Measurements from ENCODE around the gene ECE2.

Gene ECE2

DNA sequence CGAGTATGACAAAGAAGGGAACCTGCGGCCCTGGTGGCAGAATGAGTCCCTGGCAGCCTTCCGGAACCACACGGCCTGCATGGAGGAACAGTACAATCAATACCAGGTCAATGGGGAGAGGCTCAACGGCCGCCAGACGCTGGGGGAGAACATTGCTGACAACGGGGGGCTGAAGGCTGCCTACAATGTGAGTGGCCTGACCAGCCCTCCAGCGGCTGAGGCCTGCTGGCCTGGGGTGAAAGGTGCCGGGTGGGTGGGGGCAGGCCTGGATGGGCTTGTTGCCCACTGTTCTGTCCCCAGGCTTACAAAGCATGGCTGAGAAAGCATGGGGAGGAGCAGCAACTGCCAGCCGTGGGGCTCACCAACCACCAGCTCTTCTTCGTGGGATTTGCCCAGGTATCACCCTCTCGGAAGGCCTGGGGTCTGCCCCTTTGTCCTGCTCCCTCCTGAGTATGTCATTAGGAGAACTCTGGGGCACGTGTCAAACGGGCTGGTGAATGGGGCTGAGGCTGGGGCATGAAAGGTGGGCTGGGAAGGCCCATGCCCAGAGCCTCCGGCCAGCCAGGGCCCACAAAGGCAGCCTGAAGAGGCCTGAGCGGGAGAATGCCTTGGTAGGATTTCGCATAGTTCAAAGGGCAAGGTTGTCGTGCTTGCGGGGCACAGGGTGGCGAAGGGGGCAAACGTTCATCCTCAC lies 15.4 kb downstream of the ECE2 start:
- H3K36me3 ChIP-seq (ENCODE audit: control insufficient read depth, insufficient read depth, low read length), result no peaks in the 10 kb centered on the region
- no peaks in the 10 kb centered on the region for H3K4me1 ChIP-seq
- H3K9ac ChIP-seq, result no peak overlapping the region
- H3K4me3 ChIP-seq (ENCODE audit: low read depth, low read length), result no peak overlapping the region
- no peaks in the 10 kb centered on the region for H3K27me3 ChIP-seq (ENCODE audit: control insufficient read depth, insufficient read depth, low read length)
- no peak overlapping the region for H2AFZ ChIP-seq
- no peaks in the 10 kb centered on the region for H3K9me3 ChIP-seq (ENCODE audit: control insufficient read depth, low read length)
- H3K4me2 ChIP-seq (ENCODE audit: low read length), result no peak overlapping the region
- TF ChIP-seq, protein P1, sequence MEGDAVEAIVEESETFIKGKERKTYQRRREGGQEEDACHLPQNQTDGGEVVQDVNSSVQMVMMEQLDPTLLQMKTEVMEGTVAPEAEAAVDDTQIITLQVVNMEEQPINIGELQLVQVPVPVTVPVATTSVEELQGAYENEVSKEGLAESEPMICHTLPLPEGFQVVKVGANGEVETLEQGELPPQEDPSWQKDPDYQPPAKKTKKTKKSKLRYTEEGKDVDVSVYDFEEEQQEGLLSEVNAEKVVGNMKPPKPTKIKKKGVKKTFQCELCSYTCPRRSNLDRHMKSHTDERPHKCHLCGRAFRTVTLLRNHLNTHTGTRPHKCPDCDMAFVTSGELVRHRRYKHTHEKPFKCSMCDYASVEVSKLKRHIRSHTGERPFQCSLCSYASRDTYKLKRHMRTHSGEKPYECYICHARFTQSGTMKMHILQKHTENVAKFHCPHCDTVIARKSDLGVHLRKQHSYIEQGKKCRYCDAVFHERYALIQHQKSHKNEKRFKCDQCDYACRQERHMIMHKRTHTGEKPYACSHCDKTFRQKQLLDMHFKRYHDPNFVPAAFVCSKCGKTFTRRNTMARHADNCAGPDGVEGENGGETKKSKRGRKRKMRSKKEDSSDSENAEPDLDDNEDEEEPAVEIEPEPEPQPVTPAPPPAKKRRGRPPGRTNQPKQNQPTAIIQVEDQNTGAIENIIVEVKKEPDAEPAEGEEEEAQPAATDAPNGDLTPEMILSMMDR (IDR thresholded peaks at IDR 0.05), result no peak
- no peaks in the 10 kb centered on the region for H3K79me2 ChIP-seq
- no peak overlapping the region for H3K27ac ChIP-seq

DNA sequence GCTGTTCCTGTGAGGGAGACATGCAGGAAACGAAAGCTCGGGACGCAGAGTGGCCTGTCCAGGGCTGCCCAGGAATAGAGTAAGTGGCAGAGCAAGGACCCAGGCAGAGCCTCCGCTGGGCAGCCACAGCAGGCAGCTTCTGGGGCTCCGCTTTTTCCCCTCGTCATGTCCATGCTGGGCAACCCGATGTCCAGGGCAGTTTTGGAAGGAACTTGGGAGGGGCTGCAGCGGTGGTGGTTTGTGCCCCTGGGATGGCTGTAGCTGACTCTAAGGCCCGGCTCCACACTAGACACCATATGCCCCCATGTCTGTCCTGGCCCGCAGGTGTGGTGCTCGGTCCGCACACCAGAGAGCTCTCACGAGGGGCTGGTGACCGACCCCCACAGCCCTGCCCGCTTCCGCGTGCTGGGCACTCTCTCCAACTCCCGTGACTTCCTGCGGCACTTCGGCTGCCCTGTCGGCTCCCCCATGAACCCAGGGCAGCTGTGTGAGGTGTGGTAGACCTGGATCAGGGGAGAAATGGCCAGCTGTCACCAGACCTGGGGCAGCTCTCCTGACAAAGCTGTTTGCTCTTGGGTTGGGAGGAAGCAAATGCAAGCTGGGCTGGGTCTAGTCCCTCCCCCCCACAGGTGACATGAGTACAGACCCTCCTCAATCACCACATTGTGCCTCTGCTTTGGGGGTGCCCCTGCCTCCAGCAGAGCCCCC lies 16.1 kb downstream of the ECE2 start:
- Histone ChIP-seq H3K36me3 (ENCODE audit: control insufficient read depth, insufficient read depth, low read length) (no peaks in the 10 kb centered on the region), H3K4me3 (ENCODE audit: low read depth, low read length) (no peak overlapping the region), H3K9ac (no peak overlapping the region), H3K4me1 (no peaks in the 10 kb centered on the region), H3K9me3 (ENCODE audit: control insufficient read depth, low read length) (no peaks in the 10 kb centered on the region), H2AFZ (no peak overlapping the region), H3K27me3 (ENCODE audit: control insufficient read depth, insufficient read depth, low read length) (no peaks in the 10 kb centered on the region), H3K27ac (no peak overlapping the region), H3K79me2 (no peaks in the 10 kb centered on the region), H3K4me2 (ENCODE audit: low read length) (no peak overlapping the region)
- TF ChIP-seq, protein P1 (IDR thresholded peaks at IDR 0.05), result no peak

DNA sequence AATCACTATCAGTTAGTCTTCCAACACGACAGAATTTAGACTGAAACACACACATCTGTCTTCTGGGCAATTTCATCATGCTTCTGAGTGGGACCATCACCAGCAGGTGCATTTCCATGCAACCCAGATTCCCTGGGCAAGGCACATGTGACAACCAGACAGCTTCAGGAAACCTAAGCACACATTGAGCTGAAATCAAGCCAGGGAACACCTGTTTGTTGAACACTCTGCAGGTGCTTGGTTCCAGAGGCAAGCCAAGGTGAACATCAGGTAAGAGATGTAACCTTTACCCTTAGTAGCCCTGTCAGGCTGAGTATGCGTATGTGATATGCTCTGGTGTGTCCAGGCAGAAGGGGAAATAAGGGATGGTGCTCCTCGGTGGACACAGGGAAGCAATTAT lies 19.9 kb downstream of the ECE2 start:
- H3K4me3 ChIP-seq (ENCODE audit: low read depth, low read length), result no peak overlapping the region
- H3K4me2 ChIP-seq (ENCODE audit: low read length), result no peak overlapping the region
- H3K27me3 ChIP-seq (ENCODE audit: control insufficient read depth, insufficient read depth, low read length), result no peaks in the 10 kb centered on the region
- no peak overlapping the region for H3K9ac ChIP-seq
- peaks cover 15% of the 10 kb centered on the region for H3K79me2 ChIP-seq
- TF ChIP-seq, protein P1 (IDR thresholded peaks at IDR 0.05), result no peak
- H2AFZ ChIP-seq, result no peak overlapping the region
- H3K36me3 ChIP-seq (ENCODE audit: control insufficient read depth, insufficient read depth, low read length), result no peaks in the 10 kb centered on the region
- H3K27ac ChIP-seq, result no peak overlapping the region
- no peaks in the 10 kb centered on the region for H3K9me3 ChIP-seq (ENCODE audit: control insufficient read depth, low read length)
- peaks cover 8% of the 10 kb centered on the region for H3K4me1 ChIP-seq

DNA sequence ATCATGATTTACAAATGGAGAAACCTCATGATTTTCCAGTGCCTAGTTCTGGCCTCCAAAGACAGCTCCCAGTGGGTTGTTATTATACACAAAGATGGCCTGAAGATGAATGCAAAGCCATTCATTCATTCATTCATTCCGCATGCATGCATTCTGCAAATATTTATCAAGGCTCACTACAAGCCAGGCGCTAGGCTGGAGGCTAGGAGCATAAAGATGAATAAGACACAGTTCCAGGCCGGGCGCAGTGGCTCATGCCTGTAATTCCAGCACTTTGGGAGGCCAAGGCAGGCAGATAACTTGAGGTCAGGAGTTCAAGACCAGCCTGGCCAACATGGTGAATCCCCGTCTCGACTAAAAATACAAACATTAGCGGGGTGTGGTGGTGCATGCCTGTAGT lies 20.8 kb downstream of the ECE2 start:
- H2AFZ ChIP-seq, result no peak overlapping the region
- H3K4me1 ChIP-seq, result peaks cover 8% of the 10 kb centered on the region
- peaks cover 19% of the 10 kb centered on the region for H3K79me2 ChIP-seq
- no peaks in the 10 kb centered on the region for H3K27me3 ChIP-seq (ENCODE audit: control insufficient read depth, insufficient read depth, low read length)
- H3K27ac ChIP-seq, result no peak overlapping the region
- no peaks in the 10 kb centered on the region for H3K36me3 ChIP-seq (ENCODE audit: control insufficient read depth, insufficient read depth, low read length)
- TF ChIP-seq, protein P1 (IDR thresholded peaks at IDR 0.05), result no peak
- no peak overlapping the region for H3K4me2 ChIP-seq (ENCODE audit: low read length)
- no peaks in the 10 kb centered on the region for H3K9me3 ChIP-seq (ENCODE audit: control insufficient read depth, low read length)
- no peak overlapping the region for H3K4me3 ChIP-seq (ENCODE audit: low read depth, low read length)
- H3K9ac ChIP-seq, result no peak overlapping the region
